K562 (cell line): ENCODE results near the gene NPDC1. TPM values are rescaled to one million over a fixed set of nuclear protein-coding genes. Genes with fewer than 3 reads are reported as not detected.
A peak's percentile ranks its signal among the peaks of the same experiment; 100 is the strongest.

Experiments used
- BHLHE40 ChIP-seq: IDR thresholded peaks from 2 replicates; pipeline ENCODE4 v1.6.1; 2011; ENCODE audit warnings: low read length, improper control_type of control experiment
- CTCFL ChIP-seq: IDR thresholded peaks from 2 replicates; pipeline ENCODE4 v1.6.1; 2011; ENCODE audit warnings: borderline replicate concordance, low read depth, mild to moderate bottlenecking, moderate library complexity, low read length; ENCODE audit not compliant: insufficient read depth, poor library complexity, severe bottlenecking
- EP400 ChIP-seq: fragments of 450-650 bp; IDR thresholded peaks from 2 replicates; pipeline ENCODE4 v1.6.1; 2017; ENCODE audit warnings: antibody characterized with exemption, mild to moderate bottlenecking, moderate library complexity
- EZH2 ChIP-seq: IDR thresholded peaks from 2 replicates; pipeline ENCODE4 v1.6.1; 2012; ENCODE audit warnings: low read depth, mild to moderate bottlenecking, inconsistent platforms, low read length, borderline replicate concordance
- GMEB1 ChIP-seq: fragments of 250-450 bp; sonication (Bioruptor Pico); IDR thresholded peaks from 2 replicates; pipeline ENCODE4 v1.4.0; 2020; ENCODE audit warnings: mild to moderate bottlenecking
- GTF2A2 ChIP-seq: IDR thresholded peaks from 2 replicates; pipeline ENCODE4 v1.6.1; 2016; ENCODE audit warnings: mild to moderate bottlenecking, missing genetic modification characterization, missing compliant biosample characterization
- HIVEP1 ChIP-seq: fragments of 250-450 bp; sonication (Bioruptor Pico); IDR thresholded peaks from 2 replicates; pipeline ENCODE4 v1.4.0; 2020; ENCODE audit warnings: mild to moderate bottlenecking
- MCM5 ChIP-seq: fragments of 450-650 bp; IDR thresholded peaks from 2 replicates; pipeline ENCODE4 v1.6.1; 2016; ENCODE audit warnings: low read depth
- MXI1 ChIP-seq: IDR thresholded peaks from 2 replicates; pipeline ENCODE4 v1.6.1; 2011; ENCODE audit warnings: low read depth, mild to moderate bottlenecking, improper control_type of control experiment, low read length
- SIRT6 ChIP-seq: IDR thresholded peaks from one replicate; pipeline ENCODE4 v1.6.1; 2012; ENCODE audit warnings: low read depth, mild to moderate bottlenecking, control low read depth, inconsistent platforms, low read length, moderate library complexity
- SMAD4 ChIP-seq: fragments of 250-450 bp; sonication (Bioruptor Pico); conservative IDR thresholded peaks from 2 replicates; pipeline ENCODE4 v1.8.0; 2021; ENCODE audit warnings: inconsistent platforms, mild to moderate bottlenecking, moderate library complexity
- SMARCA5 ChIP-seq: fragments of 450-650 bp; IDR thresholded peaks from 2 replicates; pipeline ENCODE4 v1.6.1; 2016
- SPI1 ChIP-seq: IDR thresholded peaks from 2 replicates; pipeline ENCODE4 v1.6.1; 2011; ENCODE audit warnings: low read depth, low read length, control low read depth, borderline replicate concordance
- TEAD1 ChIP-seq, 2 experiments: fragments of 450-650 bp in 1 of 2; sonication (generic) in 1 of 2; formaldehyde crosslinking; IDR thresholded peaks; 2 replicates each; pipeline versions ENCODE4 v1.4.0 to v1.8.0; 2020 to 2022; ENCODE audit warnings: mild to moderate bottlenecking in 2 of 2, missing genetic modification reagents in 1 of 2
- polyA plus RNA-seq, 8 experiments: library from polyadenylated mRNA; depleted of rRNA in 4 of 8; stranded (reverse) in 5 of 8; unstranded in 3 of 8; fragments of >200 nt; fragmentation: Nextera tagmentation in 2 of 8; fragmentation: Illumina TruSeq in 1 of 8; extraction: Ambion mirVana in 2 of 8; extraction: Trizol in 1 of 8; gene quantifications; 2 replicates each; pipeline versions ENCODE4 v1.2.1 to v1.2.3, GENCODE V29; 2011 to 2014; ENCODE audit warnings: inconsistent platforms in 1 of 8, missing spikeins in 1 of 8
- total RNA-seq, 7 experiments: library from RNA; depleted of rRNA in 6 of 7; stranded (reverse); fragments of >200 nt in 6 of 7; fragmentation: Illumina TruSeq in 2 of 7; extraction: Trizol in 2 of 7; gene quantifications; 2 replicates each; pipeline versions ENCODE4 v1.2.1 to v1.2.3, GENCODE V29; 2011 to 2021; ENCODE audit warnings: low replicate concordance in 1 of 7
- TF ChIP-seq, protein P1 (sequence below): fragments of 450-650 bp; IDR thresholded peaks from 2 replicates; pipeline ENCODE4 v1.6.1; 2016; ENCODE audit warnings: low read depth

The NPDC1 gene
- total and polyA plus RNA-seq, 9 of the 15 experiments (the other 6 are each of a cell fraction or from before 2014, with no cell fraction given), result 0.06 to 2.1 (median 0.53) TPM; not detected in 3

DNA sequence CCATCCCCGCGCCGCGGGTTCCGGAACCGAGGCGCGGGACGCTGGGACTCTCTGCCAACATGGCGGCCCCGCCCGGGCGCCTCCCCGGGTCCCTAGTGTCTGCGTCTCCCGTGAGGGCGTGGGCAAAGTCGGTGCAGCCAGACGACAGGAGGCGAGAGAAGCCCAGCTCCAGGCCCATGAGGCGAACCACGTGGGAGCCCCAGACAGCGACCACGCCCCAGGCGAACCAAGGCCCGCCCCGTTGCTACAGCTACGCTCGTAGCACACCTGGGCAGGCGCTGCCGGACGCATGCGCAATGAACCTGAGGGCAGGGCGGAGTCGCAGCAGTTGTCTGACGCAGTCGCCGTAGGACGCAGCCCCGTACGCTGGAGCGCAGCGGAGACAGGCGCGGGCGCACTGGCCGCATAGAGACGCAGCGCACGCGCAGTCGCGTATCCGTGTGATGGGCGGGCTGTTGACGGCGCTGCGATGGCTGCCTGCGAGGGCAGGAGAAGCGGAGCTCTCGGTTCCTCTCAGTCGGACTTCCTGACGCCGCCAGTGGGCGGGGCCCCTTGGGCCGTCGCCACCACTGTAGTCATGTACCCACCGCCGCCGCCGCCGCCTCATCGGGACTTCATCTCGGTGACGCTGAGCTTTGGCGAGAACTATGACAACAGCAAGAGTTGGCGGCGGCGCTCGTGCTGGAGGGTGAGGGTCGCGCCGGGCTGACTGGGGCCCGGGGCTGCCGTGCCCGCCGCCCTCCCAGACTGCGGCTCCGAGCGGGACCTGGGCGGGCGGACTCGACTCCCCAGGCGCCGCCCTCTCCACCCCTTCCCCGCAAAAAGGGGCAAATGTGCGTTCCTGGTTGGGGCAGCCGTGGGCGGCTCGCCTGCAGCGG lies 40.8 kb upstream of the NPDC1 start, which contains the start of gene MAN1B1 (continued):
- peak; percentile 97 for TF ChIP-seq GMEB1 (CRISPR knock-in tag)
- peak; percentile 48; the same call in 1 of the 2 replicates for TF ChIP-seq SPI1
- TF ChIP-seq, protein P1, sequence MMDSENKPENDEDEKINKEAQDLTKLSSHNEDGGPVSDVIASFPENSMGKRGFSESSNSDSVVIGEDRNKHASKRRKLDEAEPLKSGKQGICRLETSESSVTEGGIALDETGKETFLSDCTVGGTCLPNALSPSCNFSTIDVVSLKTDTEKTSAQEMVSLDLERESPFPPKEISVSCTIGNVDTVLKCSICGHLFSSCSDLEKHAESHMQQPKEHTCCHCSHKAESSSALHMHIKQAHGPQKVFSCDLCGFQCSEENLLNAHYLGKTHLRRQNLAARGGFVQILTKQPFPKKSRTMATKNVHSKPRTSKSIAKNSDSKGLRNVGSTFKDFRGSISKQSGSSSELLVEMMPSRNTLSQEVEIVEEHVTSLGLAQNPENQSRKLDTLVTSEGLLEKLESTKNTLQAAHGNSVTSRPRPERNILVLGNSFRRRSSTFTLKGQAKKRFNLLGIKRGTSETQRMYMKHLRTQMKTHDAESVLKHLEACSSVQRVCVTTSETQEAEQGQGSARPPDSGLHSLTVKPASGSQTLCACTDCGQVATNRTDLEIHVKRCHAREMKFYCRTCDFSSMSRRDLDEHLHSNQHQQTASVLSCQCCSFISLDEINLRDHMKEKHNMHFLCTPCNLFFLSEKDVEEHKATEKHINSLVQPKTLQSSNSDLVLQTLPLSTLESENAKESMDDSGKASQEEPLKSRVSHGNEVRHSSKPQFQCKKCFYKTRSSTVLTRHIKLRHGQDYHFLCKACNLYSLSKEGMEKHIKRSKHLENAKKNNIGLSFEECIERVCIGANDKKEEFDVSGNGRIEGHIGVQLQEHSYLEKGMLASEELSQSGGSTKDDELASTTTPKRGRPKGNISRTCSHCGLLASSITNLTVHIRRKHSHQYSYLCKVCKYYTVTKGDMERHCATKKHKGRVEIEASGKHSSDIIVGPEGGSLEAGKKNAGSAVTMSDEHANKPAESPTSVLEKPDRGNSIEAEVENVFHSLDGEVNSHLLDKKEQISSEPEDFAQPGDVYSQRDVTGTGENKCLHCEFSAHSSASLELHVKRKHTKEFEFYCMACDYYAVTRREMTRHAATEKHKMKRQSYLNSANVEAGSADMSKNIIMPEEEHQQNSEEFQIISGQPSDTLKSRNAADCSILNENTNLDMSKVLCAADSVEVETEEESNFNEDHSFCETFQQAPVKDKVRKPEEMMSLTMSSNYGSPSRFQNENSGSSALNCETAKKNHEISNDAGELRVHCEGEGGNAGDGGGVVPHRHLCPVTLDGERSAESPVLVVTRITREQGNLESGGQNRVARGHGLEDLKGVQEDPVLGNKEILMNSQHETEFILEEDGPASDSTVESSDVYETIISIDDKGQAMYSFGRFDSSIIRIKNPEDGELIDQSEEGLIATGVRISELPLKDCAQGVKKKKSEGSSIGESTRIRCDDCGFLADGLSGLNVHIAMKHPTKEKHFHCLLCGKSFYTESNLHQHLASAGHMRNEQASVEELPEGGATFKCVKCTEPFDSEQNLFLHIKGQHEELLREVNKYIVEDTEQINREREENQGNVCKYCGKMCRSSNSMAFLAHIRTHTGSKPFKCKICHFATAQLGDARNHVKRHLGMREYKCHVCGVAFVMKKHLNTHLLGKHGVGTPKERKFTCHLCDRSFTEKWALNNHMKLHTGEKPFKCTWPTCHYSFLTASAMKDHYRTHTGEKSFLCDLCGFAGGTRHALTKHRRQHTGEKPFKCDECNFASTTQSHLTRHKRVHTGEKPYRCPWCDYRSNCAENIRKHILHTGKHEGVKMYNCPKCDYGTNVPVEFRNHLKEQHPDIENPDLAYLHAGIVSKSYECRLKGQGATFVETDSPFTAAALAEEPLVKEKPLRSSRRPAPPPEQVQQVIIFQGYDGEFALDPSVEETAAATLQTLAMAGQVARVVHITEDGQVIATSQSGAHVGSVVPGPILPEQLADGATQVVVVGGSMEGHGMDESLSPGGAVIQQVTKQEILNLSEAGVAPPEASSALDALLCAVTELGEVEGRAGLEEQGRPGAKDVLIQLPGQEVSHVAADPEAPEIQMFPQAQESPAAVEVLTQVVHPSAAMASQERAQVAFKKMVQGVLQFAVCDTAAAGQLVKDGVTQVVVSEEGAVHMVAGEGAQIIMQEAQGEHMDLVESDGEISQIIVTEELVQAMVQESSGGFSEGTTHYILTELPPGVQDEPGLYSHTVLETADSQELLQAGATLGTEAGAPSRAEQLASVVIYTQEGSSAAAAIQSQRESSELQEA, result no peak
- TF ChIP-seq SMAD4, result peak; percentile 56; the same call in 1 of the 2 replicates
- TF ChIP-seq SIRT6, result no peak
- no peak for TF ChIP-seq HIVEP1
- no peak for TF ChIP-seq GTF2A2 (tag)
- TF ChIP-seq CTCFL, result peak; percentile 7
- TF ChIP-seq TEAD1 (CRISPR knock-in tag; IDR thresholded peaks at IDR 0.05), result peak; percentile 20 to 28; a peak in 1 of 4 replicates
- TF ChIP-seq EZH2, result no peak
- TF ChIP-seq BHLHE40, result 0 out of 2 replicates have a peak, but pooled peaks have one; percentile 13
- TF ChIP-seq MCM5, result no peak
- peak; percentile 95; the same call in 1 of the 2 replicates for TF ChIP-seq EP400
- no peak for TF ChIP-seq SMARCA5
- peak; percentile 99 for TF ChIP-seq MXI1
